GM06990 (cell line): ENCODE data around the gene RIMS4.

ENCODE experiments used
- DNase-seq: peaks from one replicate; pipeline ENCODE4 v3.0.0-alpha.2; 2011; ENCODE audit not compliant: insufficient read length; ENCODE audit errors: extremely low read depth
- H3K27me3 ChIP-seq: replicated peaks from 2 replicates; pipeline ENCODE4 v1.6.0; 2011; ENCODE audit warnings: low read length; ENCODE audit not compliant: control insufficient read depth, insufficient read depth
- H3K36me3 ChIP-seq: 2 replicates; pipeline ENCODE4 v1.5.1; 2011; ENCODE audit warnings: low read length; ENCODE audit not compliant: control insufficient read depth, insufficient read depth
- H3K4me3 ChIP-seq: replicated peaks from 2 replicates; pipeline ENCODE4 v1.5.1; 2011; ENCODE audit warnings: low read depth, mild to moderate bottlenecking, control low read depth, low read length
- CTCF ChIP-seq: IDR thresholded peaks from 2 replicates; pipeline ENCODE4 v1.5.1; 2011; ENCODE audit warnings: low read length, control low read depth, mild to moderate bottlenecking, inconsistent platforms; ENCODE audit not compliant: insufficient read depth, poor library complexity, severe bottlenecking

The RIMS4 gene

GRCh38 chr20:44735816-44736169, 74.6 kb downstream of the RIMS4 start:
- DNase-seq, result no peak
- no peak for TF ChIP-seq CTCF
- Histone ChIP-seq H3K27me3 (no peaks in the 10 kb centered on the region), H3K36me3 (no peaks in the 10 kb centered on the region), H3K4me3 (no peak overlapping the region)

DNA sequence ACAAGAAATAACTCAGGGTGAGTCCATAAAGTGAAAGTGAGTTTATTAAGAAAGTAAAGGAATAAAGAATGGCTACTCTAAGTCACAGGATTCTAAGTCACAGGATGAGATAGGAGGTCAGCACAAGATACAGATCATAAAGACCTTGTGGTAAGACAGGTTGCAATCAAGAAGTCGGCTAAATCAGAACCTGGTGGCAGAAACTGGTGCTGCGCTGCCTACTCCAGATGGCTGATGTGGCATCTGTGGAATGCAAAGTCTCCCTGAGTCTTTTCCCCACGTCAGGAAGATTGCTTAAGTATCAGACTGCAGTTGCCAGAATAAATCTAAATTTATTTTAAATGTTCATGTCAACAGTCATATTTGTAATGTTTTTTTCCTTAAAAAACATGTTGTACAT, 75.4 kb downstream of the RIMS4 start:
- TF ChIP-seq CTCF, result no peak
- H3K4me3 ChIP-seq, result no peak overlapping the region
- no peak for DNase-seq
- no peaks in the 10 kb centered on the region for H3K27me3 ChIP-seq
- H3K36me3 ChIP-seq, result no peaks in the 10 kb centered on the region

- no peak for DNase-seq
- Histone ChIP-seq H3K27me3 (no peaks in the 10 kb centered on the region), H3K4me3 (no peak overlapping the region), H3K36me3 (no peaks in the 10 kb centered on the region)
- peak; percentile 81 for TF ChIP-seq CTCF
These were observed 76.8 kb downstream of the RIMS4 start for GRCh38 chr20:44733341-44734069.

DNA sequence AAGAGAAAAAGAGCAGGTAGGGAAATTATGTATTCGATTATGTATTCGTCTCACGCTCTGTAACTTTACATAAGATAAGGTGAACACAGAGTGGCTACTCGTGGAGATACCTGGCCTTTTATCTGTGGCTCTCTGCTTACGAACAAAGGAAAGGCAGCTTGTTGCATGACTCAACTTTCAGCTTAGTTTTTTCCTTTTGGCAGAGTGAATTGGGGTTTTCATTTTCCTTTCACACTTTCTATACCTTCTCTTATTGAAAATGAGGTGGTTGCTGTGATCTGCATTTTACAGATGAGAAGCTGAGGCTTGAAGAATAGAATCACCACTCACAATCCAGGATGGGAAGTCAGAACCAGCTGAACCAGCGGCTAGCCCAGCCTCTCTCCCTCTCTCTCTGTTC, 78.0 kb downstream of the RIMS4 start:
- DNase-seq, result no peak
- H3K27me3 ChIP-seq, result no peaks in the 10 kb centered on the region
- H3K4me3 ChIP-seq, result no peak overlapping the region
- TF ChIP-seq CTCF, result no peak
- H3K36me3 ChIP-seq, result no peaks in the 10 kb centered on the region

GRCh38 chr20:44731657-44732056, 78.7 kb downstream of the RIMS4 start:
- TF ChIP-seq CTCF, result no peak
- Histone ChIP-seq H3K4me3 (no peak overlapping the region), H3K27me3 (no peaks in the 10 kb centered on the region), H3K36me3 (no peaks in the 10 kb centered on the region)
- no peak for DNase-seq

DNA sequence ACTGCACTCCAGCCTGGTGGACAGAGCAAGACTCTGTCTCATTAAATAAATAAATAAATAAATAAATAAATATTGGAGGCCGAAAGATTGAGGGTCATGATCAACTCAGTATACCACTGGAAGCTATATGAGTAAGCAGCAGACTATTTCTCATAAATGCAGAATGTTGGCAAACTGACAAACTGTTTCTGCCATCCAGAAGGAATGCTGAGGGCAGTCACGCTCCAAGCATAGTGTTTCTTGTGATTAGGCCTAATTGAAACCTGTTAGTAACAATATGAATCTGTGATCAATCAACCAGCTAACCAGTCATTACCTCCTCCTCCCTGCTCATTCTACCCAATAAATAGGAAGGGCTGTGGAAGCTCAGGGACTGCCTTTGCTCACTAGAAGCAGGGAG, 79.9 kb downstream of the RIMS4 start:
- no peak for DNase-seq
- Histone ChIP-seq H3K36me3 (no peaks in the 10 kb centered on the region), H3K27me3 (no peaks in the 10 kb centered on the region), H3K4me3 (no peak overlapping the region)
- TF ChIP-seq CTCF, result no peak
